Inferior parietal cortex (tissue), 1 donor: Measurements from ENCODE around the gene MYL12B.
A peak's percentile ranks its signal among the peaks of the same experiment; 100 is the strongest.

Experiments used
- DNase-seq: peaks from one replicate; pipeline ENCODE4 v3.0.0-alpha.2; 2016; ENCODE audit errors: extremely low spot score

Gene MYL12B

GRCh38 chr18:3235846-3236245, 26.1 kb upstream of the MYL12B start:
- no peak for DNase-seq

GRCh38 chr18:3236470-3236869, 25.5 kb upstream of the MYL12B start:
- DNase-seq, result no peak

- DNase-seq, result no peak
These were observed 23.2 kb upstream of the MYL12B start for GRCh38 chr18:3238742-3239141.

GRCh38 chr18:3245185-3245564, 16.8 kb upstream of the MYL12B start:
- no peak for DNase-seq

- peak; percentile 90 for DNase-seq
These were observed 15.9 kb upstream of the MYL12B start for GRCh38 chr18:3245853-3246634.

GRCh38 chr18:3246635-3247239, 15.2 kb upstream of the MYL12B start:
- peak; percentile 63 for DNase-seq

GRCh38 chr18:3247240-3248061, 14.5 kb upstream of the MYL12B start, which contains the start of gene MYL12A:
Gene MYL12A (plus strand): TSS chr18:3247801. CDS start chr18:3253248, 5,447 bp downstream.
- DNase-seq, result peak; percentile 90

- DNase-seq, result peak; percentile 21
These were observed 13.8 kb upstream of the MYL12B start for GRCh38 chr18:3248062-3248657.

GRCh38 chr18:3248658-3249359, 13.1 kb upstream of the MYL12B start:
- DNase-seq, result no peak

- DNase-seq, result no peak
These were observed 11.5 kb upstream of the MYL12B start for GRCh38 chr18:3250237-3251107.

GRCh38 chr18:3251249-3251962, 10.5 kb upstream of the MYL12B start:
- DNase-seq, result no peak

GRCh38 chr18:3251963-3252277, 10.0 kb upstream of the MYL12B start:
- DNase-seq, result no peak

- no peak for DNase-seq
These were observed 9.1 kb upstream of the MYL12B start for GRCh38 chr18:3252843-3253242.

- no peak for DNase-seq
These were observed 7.2 kb upstream of the MYL12B start for GRCh38 chr18:3254725-3255124.

- DNase-seq, result no peak
These were observed 6.2 kb upstream of the MYL12B start for GRCh38 chr18:3255611-3256165.

- no peak for DNase-seq
These were observed 5.0 kb upstream of the MYL12B start for GRCh38 chr18:3256693-3257626.

- DNase-seq, result no peak
These were observed 4.3 kb upstream of the MYL12B start for GRCh38 chr18:3257627-3258120.

- DNase-seq, result peak; percentile 50
These were observed 949 bp upstream of the MYL12B start for GRCh38 chr18:3260995-3261372.
